Measurements from ENCODE around the gene LETMD1.

DNA sequence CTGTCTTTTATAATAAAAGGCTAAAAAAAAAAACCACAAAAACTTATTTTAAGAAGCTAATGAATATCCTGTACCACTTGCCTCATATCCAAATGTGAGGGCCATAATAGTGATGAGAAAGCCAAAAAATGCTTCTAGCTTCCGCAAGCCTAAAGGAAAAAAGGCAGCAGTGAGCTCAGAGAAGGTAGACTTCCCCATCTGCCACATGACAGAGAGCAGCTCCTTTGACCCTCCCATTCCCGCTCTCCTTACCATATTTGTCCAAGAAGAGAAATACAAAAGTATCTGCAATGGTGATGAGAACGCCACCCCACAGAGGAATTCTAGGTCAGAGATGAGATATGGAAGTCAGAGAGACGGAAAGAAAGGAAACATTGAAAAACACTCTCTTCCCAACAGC is 49.0 kb upstream of the LETMD1 start:
- TF ChIP-seq, protein P1, sequence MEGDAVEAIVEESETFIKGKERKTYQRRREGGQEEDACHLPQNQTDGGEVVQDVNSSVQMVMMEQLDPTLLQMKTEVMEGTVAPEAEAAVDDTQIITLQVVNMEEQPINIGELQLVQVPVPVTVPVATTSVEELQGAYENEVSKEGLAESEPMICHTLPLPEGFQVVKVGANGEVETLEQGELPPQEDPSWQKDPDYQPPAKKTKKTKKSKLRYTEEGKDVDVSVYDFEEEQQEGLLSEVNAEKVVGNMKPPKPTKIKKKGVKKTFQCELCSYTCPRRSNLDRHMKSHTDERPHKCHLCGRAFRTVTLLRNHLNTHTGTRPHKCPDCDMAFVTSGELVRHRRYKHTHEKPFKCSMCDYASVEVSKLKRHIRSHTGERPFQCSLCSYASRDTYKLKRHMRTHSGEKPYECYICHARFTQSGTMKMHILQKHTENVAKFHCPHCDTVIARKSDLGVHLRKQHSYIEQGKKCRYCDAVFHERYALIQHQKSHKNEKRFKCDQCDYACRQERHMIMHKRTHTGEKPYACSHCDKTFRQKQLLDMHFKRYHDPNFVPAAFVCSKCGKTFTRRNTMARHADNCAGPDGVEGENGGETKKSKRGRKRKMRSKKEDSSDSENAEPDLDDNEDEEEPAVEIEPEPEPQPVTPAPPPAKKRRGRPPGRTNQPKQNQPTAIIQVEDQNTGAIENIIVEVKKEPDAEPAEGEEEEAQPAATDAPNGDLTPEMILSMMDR (conservative IDR thresholded peaks at IDR 0.05; ENCODE audit: low read depth, low read length): no peak
- no peak for TF ChIP-seq EZH2phosphoT487 (IDR thresholded peaks at IDR 0.05; ENCODE audit: borderline replicate concordance, low read length)
- TF ChIP-seq EZH2 (IDR thresholded peaks at IDR 0.05; ENCODE audit: low read length, unreplicated experiment): no peak

Measured in PC-3 (cell line).